HCT116 (cell line): Measurements from ENCODE around the gene FXYD1. TPM values are rescaled to one million over a fixed set of nuclear protein-coding genes. Genes with fewer than 3 reads are reported as not detected.

Experiments used
- ATAC-seq: fragments of 200-7000 bp; cut with Tn5 transposase; 2 replicates; pipeline ENCODE4 v1.9.1; 2020; ENCODE audit warnings: mild to moderate bottlenecking, moderate library complexity
- BruUV-seq: library from RNA; stranded (reverse); fragments of 400-500 nt; replicated peaks from 2 replicates; lab custom pipeline; 2021; lab: Mats Ljungman, UMichigan
- CTCF ChIA-PET: fragments of 300-600 bp; sonication (Branson Sonifier 250); formaldehyde crosslinking; loops from one replicate; lab custom pipeline; 2021; ENCODE audit warnings: antibody characterized with exemption; lab: Charles Lee
- POLR2A ChIA-PET: fragments of 300-600, 350-600 bp; sonication (Branson Sonifier 250); formaldehyde crosslinking; loops from one replicate; lab custom pipeline; 2021; ENCODE audit warnings: antibody characterized with exemption; lab: Charles Lee
- RAD21 ChIA-PET, 2 experiments: fragments of 300-600 bp; sonication (Branson Sonifier 250); formaldehyde crosslinking; loops; one replicate each; lab custom pipeline; 2023; ENCODE audit warnings: low total read pairs in 2 of 2; ENCODE audit not compliant: uncharacterized antibody in 2 of 2, unreplicated experiment in 2 of 2, low non-redundant PET in 1 of 2; lab: Charles Lee
- DNase-seq: peaks from one replicate; pipeline ENCODE4 v3.0.0-alpha.2; 2010; ENCODE audit warnings: low read depth, low spot score
- H2AFZ ChIP-seq: fragments of 200-600 bp; shearing (Covaris generic), sonication (generic); 2 replicates; pipeline ENCODE4 v1.6.1; 2017; ENCODE audit warnings: low read depth, mixed run types, mixed read lengths, antibody characterized with exemption, low read length; ENCODE audit not compliant: poor library complexity, severe bottlenecking
- H3K27ac ChIP-seq: 2 replicates; pipeline ENCODE4 v1.5.1; 2012; ENCODE audit warnings: low read depth, low read length
- H3K27me3 ChIP-seq: fragments of 200-600 bp; sonication (generic); 2 replicates; pipeline ENCODE4 v1.6.1; 2016; ENCODE audit warnings: mixed run types, low read length, mixed read lengths; ENCODE audit not compliant: insufficient read depth
- H3K36me3 ChIP-seq, 2 experiments: fragments of 200-500 bp in 1 of 2; fragments of 200-600 bp in 1 of 2; sonication (Bioruptor generic) in 1 of 2; sonication (generic) in 1 of 2; 2 replicates each; pipeline versions ENCODE4 v1.5.1 to v1.6.1; 2014 to 2016; ENCODE audit warnings: low read length in 2 of 2, inconsistent platforms in 1 of 2, mixed read lengths in 1 of 2, mixed run types in 1 of 2; ENCODE audit not compliant: insufficient read depth in 2 of 2, control insufficient read depth in 1 of 2
- H3K4me1 ChIP-seq, 2 experiments: fragments of 200-600 bp in 1 of 2; sonication (generic) in 1 of 2; 2 replicates each; pipeline versions ENCODE4 v1.5.1 to v1.6.1; 2012 to 2017; ENCODE audit warnings: low read length in 2 of 2, inconsistent platforms in 1 of 2, mild to moderate bottlenecking in 1 of 2, mixed read lengths in 1 of 2, mixed run types in 1 of 2, moderate library complexity in 1 of 2; ENCODE audit not compliant: insufficient read depth in 2 of 2, control insufficient read depth in 1 of 2
- H3K4me2 ChIP-seq: fragments of 200-600 bp; sonication (generic); 2 replicates; pipeline ENCODE4 v1.6.1; 2017; ENCODE audit warnings: mixed run types, low read length, mixed read lengths
- H3K4me3 ChIP-seq, 2 experiments: fragments of 200-600 bp in 1 of 2; sonication (generic) in 1 of 2; replicated peaks in 1 of 2; 2 replicates each; pipeline ENCODE4 v1.5.1; 2011 to 2016; ENCODE audit warnings: low read length in 2 of 2, control low read depth in 1 of 2, low read depth in 1 of 2, mild to moderate bottlenecking in 1 of 2, mixed read lengths in 1 of 2, mixed run types in 1 of 2
- H3K79me2 ChIP-seq: fragments of 200-600 bp; sonication (generic); 2 replicates; pipeline ENCODE4 v1.6.1; 2017; ENCODE audit warnings: mild to moderate bottlenecking, mixed run types, low read length, moderate library complexity, mixed read lengths; ENCODE audit not compliant: insufficient read depth
- H3K9ac ChIP-seq: fragments of 200-600 bp; sonication (generic); 2 replicates; pipeline ENCODE4 v1.6.1; 2016; ENCODE audit warnings: low read length, mixed read lengths
- H3K9me2 ChIP-seq: fragments of 200-600 bp; sonication (generic), shearing (Covaris generic); 2 replicates; pipeline ENCODE4 v1.6.1; 2017; ENCODE audit warnings: mixed run types, mild to moderate bottlenecking, moderate library complexity; ENCODE audit not compliant: insufficient read depth
- H3K9me3 ChIP-seq, 2 experiments: fragments of 200-500 bp in 1 of 2; fragments of 200-600 bp in 1 of 2; sonication (Bioruptor generic) in 1 of 2; sonication (generic) in 1 of 2; 2 replicates each; pipeline ENCODE4 v1.6.1; 2014 to 2017; ENCODE audit warnings: low read length in 2 of 2, mixed read lengths in 2 of 2, inconsistent platforms in 1 of 2, low read depth in 1 of 2, mild to moderate bottlenecking in 1 of 2, mixed run types in 1 of 2, moderate library complexity in 1 of 2; ENCODE audit not compliant: control insufficient read depth in 1 of 2, insufficient read depth in 1 of 2
- H4K20me1 ChIP-seq: fragments of 200-600 bp; sonication (generic), shearing (Covaris generic); 2 replicates; pipeline ENCODE4 v1.6.1; 2017; ENCODE audit warnings: mixed run types, mild to moderate bottlenecking, moderate library complexity; ENCODE audit not compliant: insufficient read depth
- ATF3 ChIP-seq: IDR thresholded peaks from 2 replicates; pipeline ENCODE4 v1.6.1; 2012
- CBX3 ChIP-seq: IDR thresholded peaks from 2 replicates; pipeline ENCODE4 v1.6.1; 2012; ENCODE audit warnings: low read depth
- EGR1 ChIP-seq: IDR thresholded peaks from 2 replicates; pipeline ENCODE4 v1.6.1; 2012; ENCODE audit warnings: low read depth
- ELF1 ChIP-seq: IDR thresholded peaks from 2 replicates; pipeline ENCODE4 v1.6.1; 2012; ENCODE audit warnings: low read depth, borderline replicate concordance
- JUND ChIP-seq: IDR thresholded peaks from 2 replicates; pipeline ENCODE4 v1.6.1; 2012
- MAX ChIP-seq: IDR thresholded peaks from 2 replicates; pipeline ENCODE4 v1.6.1; 2012
- POLR2A ChIP-seq: IDR thresholded peaks from 2 replicates; pipeline ENCODE4 v1.7.0; 2011; ENCODE audit warnings: borderline replicate concordance; ENCODE audit not compliant: insufficient read depth, insufficient read length; ENCODE audit errors: extremely low read depth
- POLR2AphosphoS5 ChIP-seq: IDR thresholded peaks from 2 replicates; pipeline ENCODE4 v1.6.1; 2011; ENCODE audit warnings: mild to moderate bottlenecking, low read depth, low read length, moderate library complexity
- SIN3A ChIP-seq: IDR thresholded peaks from 2 replicates; pipeline ENCODE4 v1.6.1; 2012; ENCODE audit warnings: low read depth
- SP1 ChIP-seq: IDR thresholded peaks from 2 replicates; pipeline ENCODE4 v1.6.1; 2012; ENCODE audit warnings: low read depth
- SRF ChIP-seq: IDR thresholded peaks from 2 replicates; pipeline ENCODE4 v1.6.1; 2012; ENCODE audit warnings: low read depth
- ZFX ChIP-seq: fragments of 450-650 bp; IDR thresholded peaks from 2 replicates; pipeline ENCODE4 v1.6.1; 2017
- intact Hi-C: fragments of 100-400 bp; cut with micrococcal nuclease; formaldehyde crosslinking; loops from 2 replicates; pipeline ENCODE4 v1.10.0; 2022
- total RNA-seq: library from RNA; stranded (reverse); gene quantifications from one replicate; pipeline ENCODE4 v1.2.1, GENCODE V29; 2021; ENCODE audit not compliant: unreplicated experiment

The FXYD1 gene
- total RNA-seq, 1 experiment from 2014 or later: 7.8 TPM

GRCh38 chr19:35107545-35107944, 31.1 kb upstream of the FXYD1 start:
- POLR2A ChIA-PET: interaction anchor here (1.0 to 1.2 kb wide), 2 partner anchors 17 to 35 kb away, joined by 3 read pairs; partner anchors contain the start of gene FXYD7
- CTCF ChIA-PET: interaction anchor here (1.4 kb wide), 1 partner anchor 40 kb away, joined by 4 read pairs; no protein-coding TSS in a partner anchor
- H3K27ac ChIP-seq: 0 out of 2 replicates have a peak overlapping the region, but pooled peaks have one; percentile 15
- H3K36me3 ChIP-seq: no peaks in the 10 kb centered on the region
- RAD21 ChIA-PET: no interaction called here
- no peak overlapping the region for H2AFZ ChIP-seq
- H3K79me2 ChIP-seq: no peaks in the 10 kb centered on the region
- TF ChIP-seq JUND: no peak; the same call in 1 of the 2 replicates
- no peak for TF ChIP-seq POLR2A
- peak; percentile 65; the same call in 1 of the 2 replicates for TF ChIP-seq CBX3
- no peak for TF ChIP-seq SIN3A
- peak; percentile 60; the same call in 1 of the 2 replicates for TF ChIP-seq EGR1
- peak; percentile 63 for TF ChIP-seq SP1
- no peak for TF ChIP-seq ATF3
- TF ChIP-seq MAX: peak; percentile 32; the same call in 1 of the 2 replicates
- no peak for TF ChIP-seq SRF
- no TSS peak for BruUV-seq
- peak overlapping the region; percentile 51 for H3K4me2 ChIP-seq
- H3K9me3 ChIP-seq: peaks cover 0 to 11% of the 10 kb centered on the region in 2 experiments; a peak in 1 of 4 replicates
- peak overlapping the region in 1 of 2 experiments; percentile 5; a peak in 1 of 4 replicates for H3K4me3 ChIP-seq
- peak; percentile 78 for DNase-seq
- 0 out of 2 replicates have a peak overlapping the region, but pooled peaks have one; percentile 6 for H3K9ac ChIP-seq
- H3K9me2 ChIP-seq: no peaks in the 10 kb centered on the region
- no peaks in the 10 kb centered on the region for H4K20me1 ChIP-seq
- ATAC-seq: peak; percentile 65
- no peaks in the 10 kb centered on the region for H3K27me3 ChIP-seq
- intact Hi-C loops: no loop called here
- peaks cover 14 to 38% of the 10 kb centered on the region in 2 experiments for H3K4me1 ChIP-seq

- Histone ChIP-seq H3K4me1 (peaks cover 14 to 38% of the 10 kb centered on the region in 2 experiments), H3K79me2 (no peaks in the 10 kb centered on the region), H3K4me3 (no peak overlapping the region), H3K27me3 (no peaks in the 10 kb centered on the region), H2AFZ (no peak overlapping the region), H3K9me3 (peaks cover 0 to 11% of the 10 kb centered on the region in 2 experiments; a peak in 1 of 4 replicates), H4K20me1 (no peaks in the 10 kb centered on the region), H3K36me3 (no peaks in the 10 kb centered on the region), H3K27ac (peak overlapping the region; percentile 24; the same call in 1 of the 2 replicates), H3K4me2 (peak overlapping the region; percentile 89), H3K9me2 (no peaks in the 10 kb centered on the region), H3K9ac (no peak overlapping the region)
- ATAC-seq (no peak), DNase-seq (no peak)
- ChIA-PET POLR2A (no interaction called here), CTCF (interaction anchor here (1.1 kb wide), 1 partner anchor 32 kb away, joined by 4 read pairs; no protein-coding TSS in a partner anchor), RAD21 (no interaction called here)
- no TSS peak for BruUV-seq
- intact Hi-C loops: no loop called here
- TF ChIP-seq JUND (no peak), POLR2AphosphoS5 (no peak), ELF1 (no peak), ZFX (no peak), SP1 (no peak), SIN3A (no peak)
These were observed 29.9 kb upstream of the FXYD1 start for GRCh38 chr19:35108730-35109129.
